ENCODE measurements around the gene RUNX2. TPM values are rescaled to one million over a fixed set of nuclear protein-coding genes. Genes with fewer than 3 reads are reported as not detected.

RUNX2 gene
- total and polyA plus RNA-seq, 2 of the 8 experiments (the other 6 are each of a cell fraction or from before 2014, with no cell fraction given) = 0.26 to 1.2 TPM

DNA sequence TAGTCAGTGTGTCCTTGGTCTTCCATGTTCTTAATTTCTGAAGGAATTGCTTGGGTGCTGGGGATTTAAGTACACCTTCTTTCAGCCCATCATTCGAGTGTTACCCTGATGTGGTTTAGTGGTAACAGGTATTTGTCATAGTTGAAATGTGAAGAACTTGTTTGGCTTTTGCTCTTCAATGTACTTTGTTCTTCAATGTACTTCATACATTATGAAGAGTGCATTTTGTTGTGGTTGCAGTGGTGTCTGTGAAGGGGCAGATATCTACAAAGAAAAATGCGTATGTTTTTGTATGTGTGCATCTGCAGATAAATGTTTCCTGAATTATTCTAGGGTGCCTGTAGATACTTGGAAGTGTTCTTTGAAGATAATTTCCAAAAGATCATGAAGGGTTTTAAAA, 160.8 kb downstream of the RUNX2 start:
- no peak overlapping the region for H4K5ac ChIP-seq (ENCODE audit: insufficient read length, low read depth, low read length)
- no peak overlapping the region for H3K4ac ChIP-seq (replicated peaks; ENCODE audit: insufficient read length, low read depth, low read length)
- ChIA-PET POLR2A (ENCODE audit: partially characterized antibody) (no interaction called here), CTCF (ENCODE audit: partially characterized antibody) (interaction anchor here (1.0 to 6.4 kb wide), 2 partner anchors 13 to 226 kb away, joined by 3 to 38 read pairs; no protein-coding TSS in a partner anchor)
- H3K9me3 ChIP-seq (ENCODE audit: insufficient read depth in 2 of 2, low read depth in 1 of 2, low read length in 1 of 2) = no peaks in the 10 kb centered on the region
- H3K18ac ChIP-seq (ENCODE audit: extremely low read depth, low read length) = no peak overlapping the region
- no peak overlapping the region for H2BK12ac ChIP-seq (ENCODE audit: low read depth, low read length)
- H3K36me3 ChIP-seq (ENCODE audit: control insufficient read depth in 2 of 4, insufficient read depth in 4 of 4, low read length in 3 of 4) = no peaks in the 10 kb centered on the region
- H2BK120ac ChIP-seq (replicated peaks; ENCODE audit: low read depth, low read length) = no peak overlapping the region
- no peak overlapping the region for H2BK5ac ChIP-seq (ENCODE audit: low read depth, low read length)
- H3K79me2 ChIP-seq (ENCODE audit: control insufficient read depth in 1 of 2, insufficient read depth in 2 of 2, low read length in 2 of 2) = no peaks in the 10 kb centered on the region
- no peak overlapping the region for H3K56ac ChIP-seq (replicated peaks; ENCODE audit: insufficient read length, low read depth, low read length)
- peaks cover 0 to 3% (median 0%) of the 10 kb centered on the region in 4 experiments; a peak in 1 of 7 replicates for H3K4me1 ChIP-seq (replicated peaks in 1 of 4; ENCODE audit: control insufficient read depth in 3 of 4, insufficient read depth in 4 of 4, low read length in 3 of 4)
- no peak overlapping the region for H2BK20ac ChIP-seq (ENCODE audit: low read length)
- no peak overlapping the region for H3K27ac ChIP-seq (ENCODE audit: low read depth, low read length)
- DNase-seq (ENCODE audit: low read depth in 1 of 2, low spot score in 2 of 2) (no peak), FAIRE-seq (no peak)
- no peaks in the 10 kb centered on the region for H3K23me2 ChIP-seq (ENCODE audit: low read depth, low read length)
- H3K9ac ChIP-seq (replicated peaks in 1 of 4; ENCODE audit: extremely low read depth in 1 of 4, low read depth in 3 of 4, low read length in 3 of 4) = no peak overlapping the region
- H4K8ac ChIP-seq (ENCODE audit: extremely low read depth, insufficient read depth, low read length) = no peak overlapping the region
- H4K20me1 ChIP-seq (replicated peaks in 1 of 2; ENCODE audit: control insufficient read depth in 1 of 2, insufficient read depth in 2 of 2, low read length in 2 of 2) = no peaks in the 10 kb centered on the region
- H2AK5ac ChIP-seq (ENCODE audit: low read depth, low read length) = no peak overlapping the region
- H3K23ac ChIP-seq (ENCODE audit: insufficient read length) = no peak overlapping the region
- 91% methylated on average over 2 of the region's 2 CpGs; no CpG with 5 or more reads in 1 of the 2 experiments for WGBS, 2 experiments (ENCODE audit: extremely low coverage in 1 of 2, insufficient coverage in 1 of 2, insufficient read length in 1 of 2, insufficient replicate concordance in 2 of 2, low coverage in 1 of 2, low lambda C conversion rate in 2 of 2, missing lambda C conversion rate in 1 of 2)
- H3K14ac ChIP-seq (ENCODE audit: insufficient read length) = no peak overlapping the region
- no peaks in the 10 kb centered on the region for H3K27me3 ChIP-seq (replicated peaks in 1 of 4; ENCODE audit: control insufficient read depth in 3 of 4, extremely low read depth in 1 of 4, insufficient read depth in 3 of 4, low read length in 3 of 4)
- H2BK15ac ChIP-seq (ENCODE audit: low read length) = no peak overlapping the region
- H3K79me1 ChIP-seq (ENCODE audit: low read depth, low read length) = no peaks in the 10 kb centered on the region
- H4K91ac ChIP-seq (replicated peaks; ENCODE audit: insufficient read length, low read length) = no peak overlapping the region
- H3K4me3 ChIP-seq (ENCODE audit: extremely low read depth in 1 of 4, insufficient read depth in 2 of 4, low read depth in 3 of 4, low read length in 4 of 4) = no peak overlapping the region
- no peak overlapping the region for H3K4me2 ChIP-seq (ENCODE audit: insufficient read depth in 1 of 2, low read depth in 2 of 2, low read length in 2 of 2)
- no peak overlapping the region for H2AFZ ChIP-seq (ENCODE audit: low read length)
- no peak for TF ChIP-seq CEBPB (IDR thresholded peaks at IDR 0.05; ENCODE audit: low read depth, low read length)
- no peak for TF ChIP-seq SIRT6 (IDR thresholded peaks at IDR 0.05; ENCODE audit: low read length)
- no peak for TF ChIP-seq EGR1 (IDR thresholded peaks at IDR 0.05; ENCODE audit: borderline replicate concordance, low read depth, low read length)
- no peak for TF ChIP-seq EZH2 (IDR thresholded peaks at IDR 0.05; ENCODE audit: low read depth, low read length, severe bottlenecking)
- TF ChIP-seq SIN3A (conservative IDR thresholded peaks at IDR 0.05 in 1 of 2, IDR thresholded peaks at IDR 0.05 in 1 of 2; ENCODE audit: low read depth in 1 of 2, low read length in 2 of 2) = no peak
- no peak for TF ChIP-seq SP4 (IDR thresholded peaks at IDR 0.05; ENCODE audit: low read length)
- no peak for TF ChIP-seq POLR2AphosphoS5 (IDR thresholded peaks at IDR 0.05; ENCODE audit: low read depth, low read length)
- no peak for TF ChIP-seq GABPA (IDR thresholded peaks at IDR 0.05; ENCODE audit: borderline replicate concordance, insufficient read depth, low read length)
- TF ChIP-seq SUZ12 (IDR thresholded peaks at IDR 0.05; ENCODE audit: low read length) = no peak
- TF ChIP-seq FOSL1 (IDR thresholded peaks at IDR 0.05; ENCODE audit: insufficient read depth, low read depth, low read length) = no peak
- no peak for TF ChIP-seq SAP30 (IDR thresholded peaks at IDR 0.05; ENCODE audit: insufficient read depth, insufficient replicate concordance, low read length)
- no peak for TF ChIP-seq SP2 (IDR thresholded peaks at IDR 0.05; ENCODE audit: low read length)
- no peak for TF ChIP-seq KDM4A (IDR thresholded peaks at IDR 0.05; ENCODE audit: low read depth, low read length, severe bottlenecking)
- no peak for TF ChIP-seq POU5F1 (IDR thresholded peaks at IDR 0.05; ENCODE audit: low read depth, low read length)
- no peak for TF ChIP-seq NANOG (IDR thresholded peaks at IDR 0.05; ENCODE audit: insufficient read depth, low read depth, low read length, poor library complexity, severe bottlenecking)
- no peak for TF ChIP-seq POLR2A (IDR thresholded peaks at IDR 0.05; ENCODE audit: control extremely low read depth in 1 of 2, low read depth in 2 of 2, low read length in 2 of 2)

Measured in H1 (cell line).